ENCODE results near the gene RABGGTB.
"Not testable (repeated sequence)": the region's sequence is repeated elsewhere in the genome, so short reads cannot be mapped to it uniquely, and the experiment has no call there.

Gene RABGGTB

DNA sequence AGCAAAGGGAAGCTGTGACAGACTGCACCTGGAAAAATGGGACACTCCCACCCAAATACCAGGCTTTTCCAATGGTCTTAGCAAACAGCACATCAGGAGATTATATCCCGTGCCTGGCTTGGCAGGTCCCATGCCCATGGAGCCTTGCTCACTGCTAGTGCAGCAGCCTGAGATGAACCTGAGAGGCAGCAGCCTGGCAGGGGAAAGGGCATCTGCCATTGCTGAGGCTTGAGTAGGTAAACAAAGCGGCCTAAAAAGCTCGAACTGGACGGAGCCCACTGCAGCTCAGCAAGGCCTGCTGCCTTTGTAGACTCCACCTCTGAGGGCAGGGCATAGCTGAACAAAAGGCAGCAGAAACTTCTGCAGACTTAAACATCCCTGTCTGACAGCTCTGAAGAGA is 8.2 kb upstream of the RABGGTB start:
- not testable (repeated sequence) for H3K36me3 ChIP-seq (ENCODE audit: control insufficient read depth, insufficient read depth, low read length); H3K4me1 ChIP-seq (ENCODE audit: control insufficient read depth, insufficient read depth, low read length)

DNA sequence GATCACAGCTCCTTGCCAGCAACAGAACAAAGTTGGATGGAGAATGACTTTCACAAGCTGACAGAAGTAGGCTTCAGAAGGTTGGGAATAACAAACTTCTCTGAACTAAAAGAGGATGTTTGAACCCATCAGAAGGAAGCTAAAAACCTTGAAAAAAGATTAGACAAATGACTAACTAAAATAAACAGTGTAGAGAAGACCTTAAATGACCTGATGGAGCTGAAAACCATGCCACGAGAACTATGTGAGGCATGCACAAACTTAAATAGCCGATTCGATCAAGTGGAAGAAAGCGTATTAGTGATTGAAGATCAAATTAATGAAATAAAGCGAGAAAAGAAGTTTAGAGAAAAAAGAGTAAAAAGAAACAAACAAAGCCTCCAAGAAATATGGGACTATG is 7.4 kb upstream of the RABGGTB start:
- H3K27me3 ChIP-seq (ENCODE audit: control insufficient read depth, insufficient read depth, low read length); H3K9ac ChIP-seq (ENCODE audit: low read length); H3K4me3 ChIP-seq (ENCODE audit: low read depth, low read length); H3K4me1 ChIP-seq (ENCODE audit: control insufficient read depth, insufficient read depth, low read length); H3K27ac ChIP-seq (ENCODE audit: low read depth, low read length); H3K36me3 ChIP-seq (ENCODE audit: control insufficient read depth, insufficient read depth, low read length): not testable (repeated sequence)
- H3K9me3 ChIP-seq (ENCODE audit: control insufficient read depth, insufficient read depth, low read depth, low read length): peaks cover 17% of the 10 kb centered on the region

More for the DNA sequence above, 8.2 kb upstream of the RABGGTB start:
- H3K9me3 ChIP-seq (ENCODE audit: control insufficient read depth, insufficient read depth, low read depth, low read length): peaks cover 17% of the 10 kb centered on the region
- H3K4me3 ChIP-seq (ENCODE audit: low read depth, low read length); H3K27ac ChIP-seq (ENCODE audit: low read depth, low read length); H3K27me3 ChIP-seq (ENCODE audit: control insufficient read depth, insufficient read depth, low read length); H3K9ac ChIP-seq (ENCODE audit: low read length): not testable (repeated sequence)

DNA sequence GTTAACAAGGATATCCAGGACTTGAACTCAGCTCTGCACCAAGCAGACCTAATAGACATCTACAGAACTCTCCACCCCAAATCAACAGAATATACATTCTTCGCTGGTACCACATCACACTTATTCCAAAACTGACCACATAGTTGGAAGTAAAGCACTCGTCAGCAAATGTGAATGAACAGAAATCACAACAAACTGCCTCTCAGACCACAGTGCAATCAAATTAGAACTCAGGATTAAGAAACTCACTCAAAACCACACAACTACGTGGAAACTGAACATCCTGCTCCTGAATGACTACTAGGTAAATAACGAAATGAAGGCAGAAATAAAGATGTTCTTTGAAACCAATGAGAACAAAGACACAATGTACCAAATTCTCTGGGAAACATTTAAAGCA is 5.9 kb upstream of the RABGGTB start:
- H3K4me3 ChIP-seq (ENCODE audit: low read depth, low read length); H3K36me3 ChIP-seq (ENCODE audit: control insufficient read depth, insufficient read depth, low read length); H3K4me1 ChIP-seq (ENCODE audit: control insufficient read depth, insufficient read depth, low read length); H3K27ac ChIP-seq (ENCODE audit: low read depth, low read length); H3K9ac ChIP-seq (ENCODE audit: low read length); H3K27me3 ChIP-seq (ENCODE audit: control insufficient read depth, insufficient read depth, low read length): not testable (repeated sequence)
- H3K9me3 ChIP-seq (ENCODE audit: control insufficient read depth, insufficient read depth, low read depth, low read length): peaks cover 17% of the 10 kb centered on the region

DNA sequence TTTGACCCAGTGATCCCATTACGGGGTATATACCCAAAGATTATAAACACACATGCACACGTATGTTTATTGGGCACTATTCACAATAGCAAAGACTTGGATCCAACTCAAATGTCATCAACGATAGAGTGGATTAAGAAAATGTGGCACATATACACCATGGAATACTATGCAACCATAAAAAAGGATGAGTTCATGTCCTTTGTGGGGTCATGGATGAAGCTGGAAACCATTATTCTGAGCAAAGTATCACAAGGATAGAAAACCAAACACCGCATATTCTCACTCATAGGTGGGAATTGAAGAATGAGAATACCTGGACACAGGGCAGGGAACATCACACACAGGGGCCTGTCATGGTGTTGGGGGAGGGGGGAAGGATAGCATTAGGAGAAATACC is 2.1 kb upstream of the RABGGTB start:
- not testable (repeated sequence) for H3K4me3 ChIP-seq (ENCODE audit: low read depth, low read length); H3K27me3 ChIP-seq (ENCODE audit: control insufficient read depth, insufficient read depth, low read length); H3K9me3 ChIP-seq (ENCODE audit: control insufficient read depth, insufficient read depth, low read depth, low read length); H3K27ac ChIP-seq (ENCODE audit: low read depth, low read length); H3K9ac ChIP-seq (ENCODE audit: low read length); H3K4me1 ChIP-seq (ENCODE audit: control insufficient read depth, insufficient read depth, low read length)
- H3K36me3 ChIP-seq (ENCODE audit: control insufficient read depth, insufficient read depth, low read length): peaks cover 23% of the 10 kb centered on the region

DNA sequence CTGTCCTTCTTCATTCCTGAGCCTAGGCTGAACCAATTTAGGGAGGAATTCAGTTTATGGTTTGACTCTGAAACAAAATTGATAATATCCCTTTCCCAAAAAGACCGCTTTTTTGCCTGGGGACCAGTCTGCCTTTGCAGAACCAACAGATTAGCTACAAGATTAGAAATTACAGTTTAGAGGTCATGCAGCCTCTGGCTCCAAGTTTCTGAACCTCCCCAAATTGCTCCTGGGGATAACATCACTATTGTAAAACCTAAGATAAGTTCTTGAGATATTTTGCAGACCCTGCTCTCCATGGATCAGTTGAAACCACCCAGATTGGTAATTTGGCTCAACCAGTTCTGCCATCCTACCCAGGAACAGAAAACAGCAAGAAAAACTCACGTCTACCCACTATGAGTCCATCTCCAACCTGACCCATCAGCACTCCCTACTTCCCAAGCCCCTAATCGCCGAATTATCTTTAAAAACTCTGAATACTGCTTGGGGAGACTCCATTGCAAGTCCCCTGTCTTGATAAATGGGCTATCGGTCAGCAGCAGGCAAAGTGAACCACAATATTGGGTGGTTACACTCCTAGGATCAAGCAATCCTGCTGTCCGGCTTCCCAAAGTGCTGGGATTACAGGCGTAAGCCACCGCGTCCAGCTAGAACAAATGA is 605 bp upstream of the RABGGTB start:
- H3K4me1 ChIP-seq (ENCODE audit: control insufficient read depth, insufficient read depth, low read length): peaks cover 3% of the 10 kb centered on the region; the same call in 1 of the 2 replicates
- no peaks in the 10 kb centered on the region for H3K27me3 ChIP-seq (ENCODE audit: control insufficient read depth, insufficient read depth, low read length)
- H3K36me3 ChIP-seq (ENCODE audit: control insufficient read depth, insufficient read depth, low read length): peaks cover 38% of the 10 kb centered on the region
- peak overlapping the region; percentile 76 for H3K4me3 ChIP-seq (ENCODE audit: low read depth, low read length)
- H3K9ac ChIP-seq (ENCODE audit: low read length): peak overlapping the region; percentile 91
- H3K27ac ChIP-seq (ENCODE audit: low read depth, low read length): peak overlapping the region; percentile 83
- H3K9me3 ChIP-seq (ENCODE audit: control insufficient read depth, insufficient read depth, low read depth, low read length): no peaks in the 10 kb centered on the region

DNA sequence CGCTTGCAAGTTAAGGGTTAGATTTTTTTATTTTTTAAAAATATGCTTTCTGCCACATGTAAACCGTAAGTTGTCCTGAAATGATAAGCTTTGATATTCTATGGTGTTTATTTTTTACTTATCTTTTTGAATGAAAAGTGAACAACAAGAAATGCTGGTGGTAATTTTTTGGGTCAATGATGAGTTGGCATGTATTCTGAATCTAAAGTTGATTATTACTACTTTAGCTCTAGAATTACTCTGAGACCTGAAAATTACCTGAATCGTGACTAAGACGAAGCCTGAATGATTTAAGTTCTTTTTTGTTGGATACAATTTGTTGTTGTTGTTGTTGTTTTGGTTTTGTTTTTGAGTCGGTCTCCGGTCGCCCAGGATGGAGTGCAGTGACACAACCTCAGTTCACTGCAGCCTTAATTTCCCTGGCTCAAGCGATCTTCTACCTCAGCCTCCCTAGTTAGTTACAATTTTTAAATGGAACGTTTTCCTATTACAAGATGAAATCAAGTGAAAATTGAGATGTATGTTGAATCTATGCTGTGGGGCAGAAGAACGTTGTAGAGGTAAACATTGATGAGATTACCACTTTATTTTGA is 941 bp downstream of the RABGGTB start:
- no peaks in the 10 kb centered on the region for H3K27me3 ChIP-seq (ENCODE audit: control insufficient read depth, insufficient read depth, low read length)
- no peaks in the 10 kb centered on the region for H3K9me3 ChIP-seq (ENCODE audit: control insufficient read depth, insufficient read depth, low read depth, low read length)
- H3K4me3 ChIP-seq (ENCODE audit: low read depth, low read length): peak overlapping the region; percentile 76
- H3K36me3 ChIP-seq (ENCODE audit: control insufficient read depth, insufficient read depth, low read length): peaks cover 54% of the 10 kb centered on the region
- peak overlapping the region; percentile 75 for H3K27ac ChIP-seq (ENCODE audit: low read depth, low read length)
- peak overlapping the region; percentile 91 for H3K9ac ChIP-seq (ENCODE audit: low read length)
- peaks cover 3% of the 10 kb centered on the region; the same call in 1 of the 2 replicates for H3K4me1 ChIP-seq (ENCODE audit: control insufficient read depth, insufficient read depth, low read length)

DNA sequence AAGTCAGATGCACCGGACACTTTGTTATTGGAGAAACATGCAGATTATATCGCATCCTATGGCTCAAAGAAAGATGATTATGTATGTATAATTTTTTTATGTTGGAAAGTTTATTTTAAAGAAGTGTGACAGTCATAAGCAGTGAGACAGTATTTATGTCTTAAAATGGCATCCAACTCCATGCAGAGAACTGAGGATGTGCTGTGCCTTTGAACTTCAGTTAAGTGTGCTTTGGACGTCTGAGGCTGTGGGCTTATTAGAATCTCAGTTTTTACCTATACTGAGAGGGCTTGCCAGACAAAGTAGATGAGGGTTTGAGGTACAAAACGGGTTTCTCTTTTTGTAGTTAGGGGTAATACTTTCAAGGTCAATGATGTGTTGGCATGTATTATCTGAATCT is 1.5 kb downstream of the RABGGTB start:
- peak overlapping the region; percentile 91 for H3K9ac ChIP-seq (ENCODE audit: low read length)
- peaks cover 3% of the 10 kb centered on the region; the same call in 1 of the 2 replicates for H3K4me1 ChIP-seq (ENCODE audit: control insufficient read depth, insufficient read depth, low read length)
- H3K9me3 ChIP-seq (ENCODE audit: control insufficient read depth, insufficient read depth, low read depth, low read length): no peaks in the 10 kb centered on the region
- H3K27ac ChIP-seq (ENCODE audit: low read depth, low read length): peak overlapping the region; percentile 75
- H3K27me3 ChIP-seq (ENCODE audit: control insufficient read depth, insufficient read depth, low read length): no peaks in the 10 kb centered on the region
- H3K36me3 ChIP-seq (ENCODE audit: control insufficient read depth, insufficient read depth, low read length): peaks cover 59% of the 10 kb centered on the region
- H3K4me3 ChIP-seq (ENCODE audit: low read depth, low read length): peak overlapping the region; percentile 76

DNA sequence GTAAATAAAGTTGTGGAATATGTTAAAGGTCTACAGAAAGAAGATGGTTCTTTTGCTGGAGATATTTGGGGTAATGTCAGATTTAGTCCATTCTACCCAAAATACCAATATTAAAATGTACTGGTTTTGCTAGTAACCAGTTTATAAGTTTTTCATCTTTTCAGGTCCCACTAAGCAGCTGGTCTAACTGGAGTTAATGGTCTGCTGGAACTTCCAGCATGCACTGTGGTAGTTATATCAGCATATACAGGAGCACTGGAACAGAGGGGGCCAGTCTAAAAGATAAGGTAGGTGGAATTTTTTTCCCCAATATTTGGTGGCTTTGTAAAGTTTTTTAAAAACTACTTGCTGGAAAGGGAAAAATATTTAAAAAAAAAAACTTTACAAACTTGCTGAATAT is 3.9 kb downstream of the RABGGTB start:
- Histone ChIP-seq H3K9ac (ENCODE audit: low read length) (no peak overlapping the region), H3K4me3 (ENCODE audit: low read depth, low read length) (peak overlapping the region; percentile 76), H3K36me3 (ENCODE audit: control insufficient read depth, insufficient read depth, low read length) (peaks cover 83% of the 10 kb centered on the region), H3K4me1 (ENCODE audit: control insufficient read depth, insufficient read depth, low read length) (peaks cover 3% of the 10 kb centered on the region; the same call in 1 of the 2 replicates), H3K27ac (ENCODE audit: low read depth, low read length) (no peak overlapping the region), H3K9me3 (ENCODE audit: control insufficient read depth, insufficient read depth, low read depth, low read length) (no peaks in the 10 kb centered on the region), H3K27me3 (ENCODE audit: control insufficient read depth, insufficient read depth, low read length) (no peaks in the 10 kb centered on the region)

DNA sequence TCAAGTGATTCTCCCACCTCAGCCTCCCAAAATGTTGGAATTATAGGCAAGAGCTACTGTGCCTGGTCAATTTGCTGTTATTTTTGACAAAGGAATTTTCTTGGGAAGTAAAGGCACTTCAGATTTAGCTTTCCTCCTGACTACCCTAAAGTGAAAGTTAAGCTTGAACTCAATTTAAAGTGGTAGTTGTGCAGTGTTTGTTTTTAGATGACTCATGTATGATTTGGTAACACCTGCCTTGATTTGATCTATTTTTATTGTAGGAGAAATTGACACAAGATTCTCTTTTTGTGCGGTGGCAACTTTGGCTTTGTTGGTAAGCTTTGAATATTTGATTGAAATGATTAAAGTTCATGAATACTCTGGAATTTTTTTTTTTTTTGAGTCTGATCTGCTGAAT is 5.0 kb downstream of the RABGGTB start:
- Histone ChIP-seq H3K9me3 (ENCODE audit: control insufficient read depth, insufficient read depth, low read depth, low read length) (no peaks in the 10 kb centered on the region), H3K4me3 (ENCODE audit: low read depth, low read length) (no peak overlapping the region), H3K27me3 (ENCODE audit: control insufficient read depth, insufficient read depth, low read length) (no peaks in the 10 kb centered on the region), H3K9ac (ENCODE audit: low read length) (no peak overlapping the region), H3K27ac (ENCODE audit: low read depth, low read length) (peak overlapping the region; percentile 51), H3K4me1 (ENCODE audit: control insufficient read depth, insufficient read depth, low read length) (0 out of 2 replicates have a peak, but pooled peaks cover 3% of the 10 kb centered on the region), H3K36me3 (ENCODE audit: control insufficient read depth, insufficient read depth, low read length) (peaks cover 93% of the 10 kb centered on the region)

DNA sequence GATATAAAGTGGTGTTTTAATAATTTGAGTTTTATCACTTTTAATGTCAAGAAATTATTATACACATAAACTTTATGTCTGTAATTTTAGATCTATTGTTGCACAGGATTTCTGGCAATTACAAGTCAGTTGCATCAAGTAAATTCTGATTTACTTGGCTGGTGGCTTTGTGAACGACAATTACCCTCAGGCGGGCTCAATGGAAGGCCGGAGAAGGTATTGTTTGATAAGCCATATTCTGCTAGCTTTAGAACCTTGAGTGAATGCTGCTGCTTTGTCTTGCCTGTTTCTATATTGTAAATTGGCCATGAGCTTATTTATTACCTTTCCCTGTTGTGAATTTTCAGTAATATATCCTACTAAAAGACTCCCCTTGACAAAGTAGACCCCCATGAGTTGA is 6.0 kb downstream of the RABGGTB start:
- Histone ChIP-seq H3K4me3 (ENCODE audit: low read depth, low read length) (no peak overlapping the region), H3K27me3 (ENCODE audit: control insufficient read depth, insufficient read depth, low read length) (no peaks in the 10 kb centered on the region), H3K9ac (ENCODE audit: low read length) (no peak overlapping the region), H3K9me3 (ENCODE audit: control insufficient read depth, insufficient read depth, low read depth, low read length) (no peaks in the 10 kb centered on the region), H3K4me1 (ENCODE audit: control insufficient read depth, insufficient read depth, low read length) (0 out of 2 replicates have a peak, but pooled peaks cover 3% of the 10 kb centered on the region), H3K36me3 (ENCODE audit: control insufficient read depth, insufficient read depth, low read length) (peaks cover 96% of the 10 kb centered on the region), H3K27ac (ENCODE audit: low read depth, low read length) (no peak overlapping the region)

DNA sequence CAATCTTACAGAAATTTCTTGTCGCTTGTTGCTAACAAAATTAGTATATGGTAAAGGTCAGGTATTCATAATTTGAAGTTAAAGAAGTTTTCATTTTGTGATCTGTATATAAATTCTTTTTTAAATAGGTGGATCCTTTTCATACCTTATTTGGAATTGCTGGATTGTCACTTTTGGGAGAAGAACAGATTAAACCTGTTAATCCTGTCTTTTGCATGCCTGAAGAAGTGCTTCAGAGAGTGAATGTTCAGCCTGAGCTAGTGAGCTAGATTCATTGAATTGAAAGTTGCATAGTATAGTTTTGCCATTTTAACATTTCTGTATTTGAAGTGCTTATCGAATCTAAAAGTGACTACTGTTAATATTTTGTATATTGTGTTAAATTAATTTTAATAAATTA is 8.3 kb downstream of the RABGGTB start:
- no peaks in the 10 kb centered on the region for H3K9me3 ChIP-seq (ENCODE audit: control insufficient read depth, insufficient read depth, low read depth, low read length)
- no peaks in the 10 kb centered on the region for H3K4me1 ChIP-seq (ENCODE audit: control insufficient read depth, insufficient read depth, low read length)
- H3K27me3 ChIP-seq (ENCODE audit: control insufficient read depth, insufficient read depth, low read length): no peaks in the 10 kb centered on the region
- H3K9ac ChIP-seq (ENCODE audit: low read length): no peak overlapping the region
- H3K36me3 ChIP-seq (ENCODE audit: control insufficient read depth, insufficient read depth, low read length): peaks cover 90% of the 10 kb centered on the region
- no peak overlapping the region for H3K4me3 ChIP-seq (ENCODE audit: low read depth, low read length)
- no peak overlapping the region for H3K27ac ChIP-seq (ENCODE audit: low read depth, low read length)
